Measurements from ENCODE around the gene PCBP3.
"Not testable (repeated sequence)": the region's sequence is repeated elsewhere in the genome, so short reads cannot be mapped to it uniquely, and the experiment has no call there.

The PCBP3 gene

DNA sequence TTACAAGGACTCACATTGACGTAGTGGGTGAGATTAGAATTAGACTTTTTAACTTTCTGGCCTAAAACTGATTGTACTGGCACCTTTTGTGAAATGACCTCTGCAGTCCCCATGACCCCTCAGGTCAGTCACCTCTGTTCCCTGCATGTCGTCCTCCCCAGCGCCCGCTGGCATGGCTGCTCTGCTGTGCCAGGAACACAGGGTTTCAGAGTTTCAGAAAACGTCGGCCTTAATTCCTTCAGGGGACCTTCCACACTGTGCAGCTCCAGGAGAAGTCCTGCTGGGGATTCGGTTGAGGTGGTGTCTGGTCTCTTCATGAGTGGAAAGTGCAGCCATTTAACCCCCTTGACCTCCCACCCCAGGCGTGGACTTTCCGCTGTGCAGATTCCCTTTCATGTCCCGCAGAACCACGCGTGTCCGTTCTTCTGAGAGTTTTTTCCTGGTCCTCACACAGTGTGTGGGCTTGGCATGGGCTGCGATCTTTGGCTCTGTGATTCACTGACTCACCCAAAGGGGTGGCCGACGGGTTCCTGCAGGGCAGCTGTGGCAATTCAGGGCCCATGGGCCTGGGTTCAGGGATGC, 179.7 kb downstream of the PCBP3 start:
- DNase-seq (ENCODE audit: extremely low read depth in 1 of 2, low read depth in 1 of 2) = no peak

DNA sequence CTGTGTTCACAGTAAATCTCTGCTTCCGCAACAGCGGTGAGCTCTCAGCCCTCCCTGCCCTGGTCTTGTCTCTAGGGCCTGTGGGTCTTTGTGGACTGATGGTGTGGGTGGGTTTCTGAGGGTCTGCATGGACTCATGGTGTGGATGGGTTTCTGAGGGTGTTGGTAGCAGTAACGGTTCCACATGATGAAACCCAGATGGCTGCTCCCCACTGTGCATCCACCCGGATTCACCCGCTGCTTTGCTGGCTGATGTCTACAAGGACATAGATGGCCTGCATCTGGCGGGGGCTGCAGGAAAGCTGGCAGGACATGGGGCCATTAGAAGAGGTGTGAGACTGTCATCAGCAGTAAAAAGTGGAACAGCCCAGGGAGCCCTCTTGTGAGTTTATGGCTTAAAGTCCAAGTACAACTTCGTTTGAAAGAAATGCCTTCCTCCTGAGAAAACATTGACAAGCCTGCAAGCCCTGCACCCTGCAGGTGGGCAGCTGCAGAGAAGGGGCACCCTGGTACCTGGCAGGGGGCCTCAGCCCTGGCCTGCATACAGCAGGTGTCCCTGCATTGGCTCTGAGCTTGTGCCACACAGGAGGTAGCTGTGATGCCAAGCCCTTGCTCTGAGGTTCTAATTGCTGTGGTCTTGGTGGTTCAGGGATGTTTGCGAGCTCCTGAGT, 181.2 kb downstream of the PCBP3 start:
- no peak for DNase-seq (ENCODE audit: extremely low read depth in 1 of 2, low read depth in 1 of 2)

DNA sequence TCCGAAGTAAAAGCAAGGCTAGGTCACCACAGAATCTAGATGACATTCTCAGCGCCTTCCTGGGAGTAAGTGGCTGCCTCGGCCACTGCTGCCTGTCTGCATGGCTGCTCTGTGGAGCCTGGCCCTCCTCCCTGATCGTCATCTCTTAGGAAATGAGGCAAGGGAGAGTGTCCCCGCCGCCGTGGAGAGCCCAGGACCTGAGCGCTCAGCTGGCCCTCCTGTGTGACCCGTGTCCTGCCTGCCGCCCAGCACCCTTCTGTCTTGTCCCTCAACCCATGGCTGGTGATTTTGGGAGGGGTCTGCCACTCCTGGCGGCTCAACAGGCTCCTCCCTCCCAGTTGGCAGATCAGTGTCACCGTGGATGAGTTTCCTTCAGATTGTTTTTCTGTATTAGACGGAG, 181.7 kb downstream of the PCBP3 start:
- no peak for DNase-seq (ENCODE audit: extremely low read depth in 1 of 2, low read depth in 1 of 2)

DNA sequence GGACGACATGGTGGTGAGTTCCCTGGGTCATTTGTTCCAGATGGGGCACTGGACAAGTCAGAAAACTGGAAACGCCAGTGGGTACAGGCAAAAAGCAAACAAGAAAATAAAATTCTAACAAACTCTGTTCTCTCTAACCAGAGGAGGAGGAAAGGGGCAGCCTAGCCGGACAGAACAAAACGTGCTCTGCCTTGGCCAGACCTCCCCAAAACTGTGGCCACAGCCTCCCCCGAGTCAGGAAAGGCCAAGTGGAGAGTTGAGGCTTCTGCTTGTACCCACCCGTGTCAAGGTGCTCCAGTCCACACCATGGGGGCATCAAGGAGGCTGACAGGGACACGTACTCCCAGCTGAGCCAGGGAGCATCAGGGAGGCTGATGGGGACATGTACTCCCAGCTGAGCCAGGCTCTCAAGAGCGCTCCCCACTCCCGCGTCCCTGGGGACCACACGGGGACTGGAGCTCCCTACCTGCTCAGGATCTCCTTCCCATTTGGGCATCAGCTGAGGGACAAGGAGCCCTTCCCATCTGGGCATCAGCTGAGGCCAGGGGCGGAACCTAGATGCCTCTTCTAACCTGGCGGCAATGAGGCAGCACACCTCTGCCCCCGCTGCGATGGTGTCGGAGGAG, 183.3 kb downstream of the PCBP3 start:
- DNase-seq (ENCODE audit: extremely low read depth in 1 of 2, low read depth in 1 of 2) = no peak

DNA sequence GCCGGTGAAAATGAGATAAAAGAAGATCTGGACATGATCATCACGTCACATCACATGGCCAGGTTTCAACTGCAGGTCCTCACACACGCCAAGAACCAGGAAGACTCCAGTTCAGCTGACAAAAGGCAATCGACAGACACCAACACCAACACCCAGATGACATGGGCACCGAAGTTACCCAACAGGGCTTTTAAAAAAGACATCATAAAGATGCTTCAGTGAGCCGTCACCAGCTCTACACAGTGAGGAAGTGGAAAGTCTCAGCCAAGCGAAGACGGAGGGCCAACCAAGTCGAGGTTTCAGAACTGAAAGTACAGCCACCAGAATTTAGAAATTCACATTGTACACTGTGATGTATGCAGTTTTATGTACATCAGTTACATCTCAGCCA, 183.8 kb downstream of the PCBP3 start:
- DNase-seq (ENCODE audit: extremely low read depth in 1 of 2, low read depth in 1 of 2) = no peak

DNA sequence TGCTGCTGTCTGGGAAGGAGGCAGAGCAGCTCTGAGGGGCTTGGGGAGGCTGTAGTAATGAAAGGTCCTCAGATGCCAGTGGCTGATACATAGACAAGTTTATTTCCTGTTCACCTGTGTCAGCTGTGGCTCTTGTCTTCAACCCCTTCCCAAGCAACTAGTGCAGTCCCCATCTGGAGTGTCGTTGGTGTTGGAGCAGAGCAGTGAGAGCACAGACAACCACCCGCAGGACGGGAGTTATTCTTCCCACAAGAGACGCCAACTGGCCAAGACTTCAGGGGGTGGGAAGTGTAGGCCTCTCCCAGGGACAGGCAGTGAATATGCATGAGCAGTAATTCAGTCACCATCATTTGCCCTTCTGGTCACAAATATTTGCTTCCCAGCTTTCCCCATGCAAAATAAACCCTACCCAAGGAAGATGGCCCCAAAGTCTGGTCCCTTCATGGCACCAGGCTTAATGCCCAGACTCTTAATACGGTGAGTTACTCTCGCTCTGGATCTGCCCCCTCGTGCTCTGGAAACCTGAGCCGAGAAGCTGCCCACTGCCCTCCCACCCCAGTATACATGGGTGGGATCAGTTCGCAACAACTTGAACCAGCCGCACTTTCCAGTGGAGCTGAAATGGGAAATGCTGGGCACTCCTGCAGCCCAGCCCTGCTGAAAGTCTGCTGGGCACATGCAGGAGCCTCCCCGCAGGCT, 184.5 kb downstream of the PCBP3 start:
- DNase-seq (ENCODE audit: extremely low read depth in 1 of 2, low read depth in 1 of 2) = no peak

DNA sequence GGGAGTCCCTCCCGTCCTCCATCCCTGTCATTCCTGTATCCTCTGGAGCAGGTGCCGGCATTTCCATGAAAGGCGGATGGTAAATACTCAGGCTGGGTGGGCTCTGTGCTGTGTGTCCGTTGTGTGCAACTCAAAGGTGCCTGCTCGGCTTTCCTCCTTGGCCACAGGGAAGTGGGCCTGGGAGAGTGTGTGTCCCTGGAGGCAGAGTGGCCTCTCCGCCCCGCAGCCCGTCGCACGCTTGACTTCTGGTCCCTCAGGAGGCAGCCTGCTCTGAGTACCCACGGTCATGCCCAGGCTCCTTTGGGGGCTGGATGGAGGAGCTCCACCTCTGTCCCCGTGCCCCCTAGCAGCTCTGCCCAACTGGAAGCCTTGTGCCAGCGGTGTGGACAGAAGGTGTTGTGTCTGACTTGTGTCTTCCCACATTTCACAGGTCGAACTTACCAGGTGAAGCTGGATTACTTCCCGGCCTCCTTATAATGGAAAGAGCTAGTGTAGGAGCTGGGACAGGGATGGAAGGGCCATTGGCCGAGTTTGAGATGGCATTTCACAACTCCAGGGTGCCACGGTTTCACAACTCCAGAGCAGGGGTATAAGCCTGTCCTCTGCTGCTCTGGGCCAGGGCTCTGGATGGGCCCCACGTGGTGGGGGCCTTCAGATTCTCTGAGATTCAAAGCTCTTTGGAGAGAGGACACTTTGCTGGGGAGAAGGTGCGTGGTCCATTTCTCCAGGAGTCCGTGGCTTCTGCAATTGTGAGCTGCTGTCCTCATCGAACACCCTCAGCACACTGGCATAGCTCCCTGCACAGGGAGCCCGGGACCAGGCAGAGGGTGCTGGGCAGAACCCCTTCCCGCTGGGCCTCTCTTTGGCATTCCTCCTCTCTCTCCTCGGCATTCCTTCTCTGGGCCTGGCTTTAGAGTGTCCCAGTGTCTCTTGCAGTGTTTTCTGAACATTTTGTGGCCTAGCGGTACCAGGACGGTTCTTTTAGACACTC, 185.3 kb downstream of the PCBP3 start:
- no peak for DNase-seq (ENCODE audit: extremely low read depth in 1 of 2, low read depth in 1 of 2)

DNA sequence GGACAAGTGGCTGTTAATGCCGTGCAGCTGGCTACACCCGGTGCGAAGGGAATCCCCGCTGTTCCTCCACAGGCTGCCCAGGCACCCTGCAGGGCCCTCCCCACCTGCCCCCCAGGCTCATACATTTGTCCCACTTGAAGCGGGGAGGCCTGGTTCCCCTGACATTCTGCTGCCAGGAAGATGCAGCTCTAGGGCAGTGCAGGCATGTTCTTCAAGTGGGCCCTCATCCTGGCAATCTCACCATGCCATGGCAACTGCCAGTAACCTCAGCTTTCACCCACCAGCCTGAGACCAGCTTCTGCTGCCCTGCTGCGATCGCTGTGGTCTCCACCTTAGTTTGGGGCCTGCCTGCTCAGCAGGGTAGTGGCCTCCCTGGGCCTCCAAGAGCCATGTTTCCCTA, 186.1 kb downstream of the PCBP3 start:
- DNase-seq (ENCODE audit: extremely low read depth in 1 of 2, low read depth in 1 of 2) = no peak

DNA sequence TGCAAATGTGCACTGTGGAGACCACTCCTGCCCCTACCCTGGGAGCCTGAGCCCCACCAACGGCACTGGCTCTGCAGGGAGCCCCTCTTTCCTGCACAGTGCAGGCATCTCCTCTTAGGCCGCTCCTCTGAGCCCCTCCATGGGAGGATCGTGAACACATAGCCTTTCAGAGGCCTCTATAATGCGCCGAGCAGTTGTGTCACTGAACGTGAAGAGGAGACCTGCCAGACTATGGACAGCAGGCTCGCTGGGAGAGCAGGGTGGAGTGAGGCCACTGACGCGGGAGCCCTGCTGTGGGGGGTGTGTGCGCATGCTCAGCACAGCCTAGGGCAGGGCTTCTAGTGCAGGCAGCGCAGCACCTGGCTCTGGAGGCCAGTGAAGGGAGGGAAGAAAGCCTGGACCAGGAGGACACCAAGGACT, 186.7 kb downstream of the PCBP3 start:
- no peak for DNase-seq (ENCODE audit: extremely low read depth in 1 of 2, low read depth in 1 of 2)

DNA sequence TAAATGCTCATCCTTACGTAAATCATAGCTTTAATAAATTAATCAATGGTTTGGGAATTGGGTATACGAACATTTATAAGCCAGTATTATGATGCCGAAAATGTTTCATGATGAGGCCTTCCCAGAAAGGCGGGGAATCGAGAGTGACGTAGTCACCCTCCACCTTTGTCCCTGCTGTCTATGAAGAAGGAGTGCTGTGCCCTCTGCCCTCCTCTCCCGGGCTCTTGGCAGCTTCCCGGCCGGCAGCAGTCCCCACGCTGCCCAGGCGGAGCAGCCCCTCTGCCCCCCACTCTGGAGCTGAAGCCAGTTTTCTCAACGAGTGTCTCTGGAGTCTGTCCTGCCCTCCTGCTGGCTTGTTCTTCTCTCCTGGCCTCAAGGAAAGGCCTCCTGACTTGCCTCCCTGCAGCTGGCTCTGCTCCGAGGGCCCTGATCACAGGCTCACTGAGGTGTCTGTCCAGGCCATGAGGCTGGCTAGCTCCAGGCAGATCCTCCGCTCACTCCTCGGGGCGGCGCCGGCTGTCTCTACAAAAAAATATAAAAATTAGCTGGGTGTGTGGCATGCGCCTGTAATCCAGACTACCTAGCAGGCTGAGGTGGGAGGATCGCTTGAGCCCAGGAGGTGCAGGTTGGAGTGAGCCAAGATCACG, 187.3 kb downstream of the PCBP3 start:
- no peak for DNase-seq (ENCODE audit: extremely low read depth in 1 of 2, low read depth in 1 of 2)

DNA sequence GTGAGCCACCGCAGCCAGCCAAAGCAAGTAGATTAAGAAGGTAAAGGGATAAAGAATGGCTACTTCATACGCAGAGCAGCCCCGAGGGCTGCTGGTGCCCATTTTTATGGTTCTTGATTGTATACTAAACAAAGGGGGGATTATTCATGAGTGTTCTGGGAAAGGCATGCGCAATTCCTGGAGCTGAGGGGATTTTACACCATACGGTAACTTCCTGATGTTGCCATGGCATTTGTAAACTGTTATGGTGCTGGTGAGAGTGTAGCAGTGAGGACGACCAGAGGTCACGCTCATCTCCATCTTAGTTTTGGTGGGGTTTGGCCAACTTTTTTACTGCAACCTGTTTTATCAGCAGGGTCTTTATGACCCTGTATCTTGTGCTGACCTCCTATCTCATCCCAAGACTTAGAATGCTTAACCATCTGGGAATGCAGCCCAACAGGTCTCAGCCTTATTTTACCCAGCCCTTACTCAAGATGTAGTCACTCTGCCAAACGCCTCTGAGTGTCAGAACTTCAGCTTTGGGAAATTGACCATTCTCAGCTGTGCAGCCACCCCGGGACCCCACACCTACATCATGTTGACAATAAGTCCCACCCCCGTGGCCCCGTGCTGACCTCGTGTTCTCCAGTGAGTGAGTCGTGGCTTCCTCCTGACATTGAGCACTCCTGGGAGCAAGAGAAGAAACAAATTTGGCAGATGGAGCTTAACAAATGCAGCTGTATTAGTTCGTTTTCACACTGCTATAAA, 188.6 kb downstream of the PCBP3 start:
- DNase-seq (ENCODE audit: extremely low read depth in 1 of 2, low read depth in 1 of 2) = no peak

DNA sequence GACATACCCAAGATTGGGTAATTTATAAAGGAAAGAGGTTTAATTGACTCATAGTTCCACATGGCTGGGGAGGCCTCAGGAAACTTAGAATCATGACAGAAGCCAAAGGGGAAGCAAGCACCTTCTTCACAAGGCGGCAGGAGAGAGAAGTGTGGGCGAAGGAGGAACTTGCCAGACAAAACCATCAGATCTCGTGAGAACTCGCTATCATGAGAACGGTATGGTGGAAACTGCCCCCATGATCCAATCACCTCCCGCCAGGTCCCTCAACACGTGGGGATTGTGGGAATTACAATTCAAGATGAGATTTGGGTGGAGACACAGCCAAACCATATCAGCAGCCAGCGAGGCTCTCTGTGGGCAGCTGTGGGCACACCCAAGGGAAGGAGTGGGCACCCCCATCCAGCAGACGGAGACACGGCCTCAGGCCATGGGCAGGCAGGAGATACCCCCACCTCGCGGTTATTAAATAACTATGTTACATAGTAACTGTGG, 189.3 kb downstream of the PCBP3 start:
- not testable (repeated sequence) for DNase-seq (ENCODE audit: extremely low read depth in 1 of 2, low read depth in 1 of 2)

DNA sequence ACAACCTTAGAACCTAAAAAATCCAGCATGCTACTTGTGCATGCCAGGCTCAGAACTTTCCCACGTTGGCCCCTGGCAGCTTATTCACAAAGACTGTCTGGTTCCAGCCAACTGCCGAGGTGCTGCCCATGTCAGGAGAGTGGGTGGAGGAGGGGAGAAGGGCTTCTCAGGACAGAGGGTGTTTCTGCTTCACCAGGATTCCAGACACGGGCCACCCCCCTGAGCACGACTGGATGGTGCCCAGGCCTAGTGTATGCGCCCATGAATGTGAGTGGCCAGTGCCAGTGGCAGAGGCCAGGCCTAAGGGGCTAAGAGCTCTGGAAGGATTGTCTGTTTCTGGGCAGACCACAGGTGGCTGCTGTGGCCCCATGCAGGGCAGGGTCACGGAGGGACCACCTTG, 189.9 kb downstream of the PCBP3 start:
- no peak for DNase-seq (ENCODE audit: extremely low read depth in 1 of 2, low read depth in 1 of 2)

DNA sequence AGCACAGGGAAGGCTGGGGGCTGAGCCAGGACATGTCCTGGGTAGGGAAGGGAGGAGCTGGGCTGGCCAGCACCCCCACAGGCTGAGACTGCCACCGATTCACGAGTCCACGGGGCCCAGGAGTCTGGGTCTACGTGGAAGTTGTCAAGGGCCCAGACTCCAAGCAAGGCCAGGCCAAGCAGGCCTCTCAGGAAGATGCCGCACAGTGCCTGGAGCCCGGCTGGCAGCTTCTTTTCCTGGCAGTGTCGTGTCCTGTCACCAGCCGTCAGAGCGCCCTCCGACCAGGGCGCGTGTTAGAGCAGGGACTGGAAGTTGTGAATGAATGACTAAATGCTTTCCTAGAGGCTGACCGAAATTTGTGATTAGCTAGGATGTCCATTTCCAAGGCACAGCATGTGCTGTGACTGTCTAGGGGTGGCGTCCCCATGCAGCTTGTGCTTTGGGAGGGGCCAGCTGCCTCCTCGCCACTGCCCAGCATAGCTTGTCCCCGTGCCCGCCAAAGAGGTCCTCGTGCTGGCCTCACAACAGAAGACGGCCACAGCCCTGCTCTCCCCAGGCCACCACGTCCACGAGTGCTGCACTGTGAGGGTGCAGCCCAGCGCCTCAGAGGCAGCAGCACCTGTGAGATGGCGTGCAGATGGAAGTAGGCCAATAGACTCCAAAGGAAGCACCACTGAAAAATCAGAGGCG, 190.6 kb downstream of the PCBP3 start:
- no peak for DNase-seq (ENCODE audit: extremely low read depth in 1 of 2, low read depth in 1 of 2)

DNA sequence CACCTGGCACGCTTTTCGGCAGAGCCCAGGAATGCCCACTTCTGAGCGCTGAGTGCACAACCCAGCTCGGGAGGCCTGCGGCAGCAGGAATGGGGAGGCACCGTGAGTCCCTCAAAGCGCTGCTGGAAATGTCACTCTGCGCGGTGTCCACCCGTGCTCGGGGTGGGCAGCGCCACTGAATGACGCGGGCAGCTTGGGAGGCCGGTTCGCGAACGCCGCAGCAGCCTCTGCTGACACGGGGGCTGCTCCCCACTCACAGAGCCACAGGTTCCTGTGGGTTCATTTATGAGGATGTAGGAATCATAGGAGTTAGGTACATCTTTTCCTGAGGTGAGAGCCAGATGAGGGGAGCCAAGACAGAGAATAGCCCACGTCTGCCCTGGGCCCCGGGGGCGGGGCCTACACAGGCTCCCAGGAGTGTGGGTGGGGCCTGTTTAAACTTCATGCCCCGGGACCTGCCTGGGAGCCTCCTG, 191.3 kb downstream of the PCBP3 start:
- no peak for DNase-seq (ENCODE audit: extremely low read depth in 1 of 2, low read depth in 1 of 2)

DNA sequence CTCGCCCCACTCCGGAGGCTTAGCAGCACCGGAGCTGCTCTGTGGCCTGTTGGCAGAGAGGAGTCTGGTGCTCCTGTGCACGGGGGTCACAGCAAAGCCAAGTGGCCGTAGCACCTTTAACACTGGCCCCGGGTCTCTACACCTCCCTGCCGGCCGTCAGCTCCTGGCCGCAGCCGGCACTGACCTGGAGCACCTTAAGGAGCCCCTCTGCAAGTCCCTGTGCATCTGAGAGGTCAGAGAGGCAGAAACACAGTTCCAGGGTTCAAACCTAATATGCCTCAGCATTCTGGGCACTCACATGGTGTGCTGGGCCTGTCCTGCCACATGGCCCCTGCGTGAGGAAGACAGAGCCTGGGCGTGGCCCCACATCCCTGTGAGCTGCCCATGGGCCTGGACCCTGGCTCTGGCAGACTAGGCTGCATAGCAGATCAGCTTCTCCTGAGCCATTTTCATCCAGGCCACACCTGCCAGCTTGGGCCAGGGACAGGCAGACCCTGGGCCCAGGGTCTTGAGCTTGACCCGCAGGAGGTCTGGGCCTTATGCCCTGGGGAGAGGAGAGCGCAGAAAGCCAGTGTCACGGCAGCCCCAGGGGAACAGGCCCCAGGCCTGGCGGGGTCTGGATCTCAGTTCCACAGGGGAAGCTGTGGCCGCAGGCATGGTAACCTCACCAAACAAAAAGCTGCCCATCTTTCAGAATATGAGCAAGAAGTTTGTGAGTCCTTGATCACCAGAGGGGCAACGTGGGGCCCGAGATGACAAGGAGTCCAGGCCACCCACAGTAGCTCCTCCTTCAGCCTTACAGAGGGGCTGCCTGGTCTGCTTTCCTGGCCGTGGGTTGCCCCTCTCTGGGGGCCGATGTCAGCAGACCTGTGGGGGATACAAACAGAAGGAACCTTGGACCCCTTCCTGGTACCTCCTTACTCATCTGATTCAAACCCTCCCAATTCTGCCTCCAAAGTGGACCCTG, 192.1 kb downstream of the PCBP3 start:
- DNase-seq (ENCODE audit: extremely low read depth in 1 of 2, low read depth in 1 of 2) = no peak

DNA sequence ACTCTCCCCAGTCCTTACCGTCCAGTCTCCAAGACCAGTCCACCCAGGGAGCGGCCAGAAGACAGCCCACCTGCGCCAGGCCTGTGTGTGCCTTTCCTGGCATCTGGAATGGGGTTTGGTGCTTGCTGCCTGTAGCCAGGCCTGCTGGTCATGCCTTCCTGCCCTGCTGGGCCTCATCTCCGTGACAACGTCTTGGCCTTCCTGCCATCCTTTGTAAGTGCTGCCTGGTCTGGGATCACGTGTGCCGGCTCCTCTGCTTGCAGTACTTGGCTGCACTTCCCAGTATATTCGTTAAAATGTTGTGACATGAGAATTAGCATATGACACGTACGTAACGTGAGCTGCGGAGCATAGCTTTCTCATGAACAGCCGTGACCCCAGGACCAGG, 192.7 kb downstream of the PCBP3 start:
- DNase-seq (ENCODE audit: extremely low read depth in 1 of 2, low read depth in 1 of 2) = no peak
